ENCODE data around the gene TRABD. TPM values are rescaled to one million over a fixed set of nuclear protein-coding genes. Genes with fewer than 3 reads are reported as not detected.

Gene TRABD
- total RNA-seq, 4 donors from 2014 or later: 39.3 to 55.1 (median 45.8) TPM

GRCh38 chr22:50208939-50209892 lies 23.5 kb downstream of the TRABD start:
- intact Hi-C loops (cut with DNase I): no loop called here
- DNase-seq: no peak

GRCh38 chr22:50209893-50210292 lies 24.2 kb downstream of the TRABD start:
- intact Hi-C loops (cut with DNase I): loop anchor here (5.0 to 10.0 kb wide), 2 partner anchors 58 to 285 kb away; no protein-coding TSS in a partner anchor
- H3K4me3 ChIP-seq: no peak overlapping the region
- H3K4me1 ChIP-seq: peaks cover 0 to 47% (median 0%) of the 10 kb centered on the region in 3 donors
- TF ChIP-seq POLR2A (IDR thresholded peaks at IDR 0.05): no peak
- peak; percentile 75 to 89 (median 84) for TF ChIP-seq CTCF (IDR thresholded peaks at IDR 0.05)
- H3K27ac ChIP-seq: no peak overlapping the region
- DNase-seq: no peak
- no peaks in the 10 kb centered on the region for H3K27me3 ChIP-seq
- WGBS, 2 donors: 14 to 67% methylated on average over 9 to 15 of the region's 20 CpGs
- no peaks in the 10 kb centered on the region for H3K9me3 ChIP-seq
- H3K36me3 ChIP-seq: peaks cover 14 to 95% (median 37%) of the 10 kb centered on the region in 3 donors

More at GRCh38 chr22:50208939-50209892, 23.5 kb downstream of the TRABD start:
- no peak overlapping the region for H3K27ac ChIP-seq
- WGBS, 2 donors: 74% methylated on average over 9 of the region's 31 CpGs; no CpG with 5 or more reads in 1 of the 2 donors
- H3K9me3 ChIP-seq: no peaks in the 10 kb centered on the region
- peaks cover 0 to 49% (median 0%) of the 10 kb centered on the region in 3 donors for H3K4me1 ChIP-seq
- TF ChIP-seq CTCF (IDR thresholded peaks at IDR 0.05): no peak
- no peak for TF ChIP-seq POLR2A (IDR thresholded peaks at IDR 0.05)
- peaks cover 14 to 95% (median 33%) of the 10 kb centered on the region in 3 donors for H3K36me3 ChIP-seq
- H3K27me3 ChIP-seq: no peaks in the 10 kb centered on the region
- no peak overlapping the region for H3K4me3 ChIP-seq

GRCh38 chr22:50210378-50211139 lies 24.8 kb downstream of the TRABD start:
- H3K4me1 ChIP-seq: peaks cover 0 to 40% (median 0%) of the 10 kb centered on the region in 3 donors
- DNase-seq: no peak
- H3K4me3 ChIP-seq: no peak overlapping the region
- H3K36me3 ChIP-seq: peaks cover 14 to 98% (median 41%) of the 10 kb centered on the region in 3 donors
- WGBS, 2 donors: 83 to 85% methylated on average over 9 to 12 of the region's 32 CpGs
- intact Hi-C loops (cut with DNase I): loop anchor here (5.0 to 10.0 kb wide), 2 partner anchors 58 to 286 kb away; no protein-coding TSS in a partner anchor
- no peak for TF ChIP-seq POLR2A (IDR thresholded peaks at IDR 0.05)
- no peak for TF ChIP-seq CTCF (IDR thresholded peaks at IDR 0.05)
- H3K9me3 ChIP-seq: no peaks in the 10 kb centered on the region
- no peaks in the 10 kb centered on the region for H3K27me3 ChIP-seq
- no peak overlapping the region for H3K27ac ChIP-seq

- WGBS, 2 donors: 72 to 78% methylated on average over 14 of the region's 14 CpGs
- H3K4me3 ChIP-seq: no peak overlapping the region
- TF ChIP-seq POLR2A (IDR thresholded peaks at IDR 0.05): no peak
- no peak for TF ChIP-seq CTCF (IDR thresholded peaks at IDR 0.05)
- peaks cover 18 to 98% (median 47%) of the 10 kb centered on the region in 3 donors for H3K36me3 ChIP-seq
- H3K9me3 ChIP-seq: no peaks in the 10 kb centered on the region
- DNase-seq: no peak
- no peak overlapping the region for H3K27ac ChIP-seq
- intact Hi-C loops (cut with DNase I): loop anchor here (5.0 to 10.0 kb wide), 2 partner anchors 59 to 286 kb away; no protein-coding TSS in a partner anchor
- H3K4me1 ChIP-seq: peaks cover 0 to 34% (median 0%) of the 10 kb centered on the region in 3 donors
- no peaks in the 10 kb centered on the region for H3K27me3 ChIP-seq
Measured at GRCh38 chr22:50211147-50211546, 25.4 kb downstream of the TRABD start.

Measured in esophagus squamous epithelium (tissue), 5 donors.